Fibroblast of upper back skin (primary cell): Measurements from ENCODE around the gene CCT7.
"Not testable (repeated sequence)": the region's sequence is repeated elsewhere in the genome, so short reads cannot be mapped to it uniquely, and the experiment has no call there.

ENCODE experiments used
- DNase-seq: peaks from one replicate; pipeline ENCODE4 v3.0.0-alpha.2; 2013

Gene CCT7

DNA sequence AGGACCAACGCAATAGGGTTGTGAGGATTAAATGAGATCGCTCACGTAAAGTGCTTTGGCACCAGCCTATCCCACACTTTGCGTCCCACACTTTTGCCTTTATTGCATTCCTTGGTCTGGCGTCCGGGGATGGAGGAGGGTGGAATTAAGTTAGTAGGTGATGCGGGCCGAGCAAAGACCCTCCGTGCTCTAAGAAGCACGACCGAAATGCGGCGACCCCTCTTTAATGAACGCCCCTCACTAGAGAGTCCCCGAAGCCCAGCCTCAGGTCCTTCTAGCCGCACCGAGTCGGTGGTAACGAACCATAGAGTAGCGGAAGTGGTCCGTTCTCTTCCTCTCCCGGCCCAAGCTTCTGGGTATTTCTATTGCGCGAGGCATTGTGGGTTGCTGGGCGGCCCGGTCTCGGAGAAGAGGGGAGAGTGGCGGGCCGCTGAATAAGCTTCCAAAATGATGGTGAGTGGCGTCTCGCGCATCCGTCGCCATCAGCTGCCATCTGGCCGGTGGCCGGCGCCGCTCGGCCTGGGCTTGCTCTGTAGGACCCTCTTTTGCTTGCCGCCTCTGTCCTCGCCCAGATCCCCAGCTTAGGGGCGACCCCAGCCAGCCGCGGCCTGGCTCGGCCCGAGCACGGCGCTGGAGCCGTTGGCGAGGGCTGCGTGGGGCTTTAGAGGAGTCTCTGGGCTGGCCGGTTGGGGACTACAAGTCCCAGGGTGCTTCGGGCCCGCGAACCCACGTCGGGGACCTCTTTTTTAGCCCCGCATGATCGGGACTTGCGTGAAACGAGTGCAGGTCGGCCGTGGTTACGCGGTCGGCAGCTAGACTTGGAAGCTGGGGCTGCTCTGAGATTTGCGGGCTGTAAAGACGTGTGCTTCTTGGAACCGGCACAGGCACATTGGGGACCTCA lies at the start of gene CCT7:
Gene CCT7 (plus strand): TSS at position 377 of the 901 bp plus-strand sequence. CDS start 71 bp downstream, at position 448.
- DNase-seq = peak; percentile 90

DNA sequence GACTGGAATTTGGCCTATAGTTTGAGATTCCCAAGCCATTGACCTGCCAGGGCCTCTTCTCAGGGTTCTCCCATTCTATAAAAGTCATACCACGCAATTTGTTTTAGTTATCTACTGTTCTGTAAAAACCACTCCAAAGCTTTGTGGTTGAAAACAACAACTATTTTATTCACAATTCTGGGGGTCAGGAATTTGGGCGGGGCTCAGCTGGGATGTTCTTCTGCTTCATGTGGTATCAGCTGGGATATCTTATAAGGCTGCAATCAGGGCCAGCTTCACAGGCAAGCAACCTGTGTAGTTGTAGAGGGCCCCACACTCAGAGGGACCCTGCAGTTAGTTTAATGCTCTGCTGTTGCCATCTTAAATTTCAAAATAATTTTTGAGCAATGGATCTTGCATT lies 48.1 kb upstream of the CCT7 start:
- no peak for DNase-seq

DNA sequence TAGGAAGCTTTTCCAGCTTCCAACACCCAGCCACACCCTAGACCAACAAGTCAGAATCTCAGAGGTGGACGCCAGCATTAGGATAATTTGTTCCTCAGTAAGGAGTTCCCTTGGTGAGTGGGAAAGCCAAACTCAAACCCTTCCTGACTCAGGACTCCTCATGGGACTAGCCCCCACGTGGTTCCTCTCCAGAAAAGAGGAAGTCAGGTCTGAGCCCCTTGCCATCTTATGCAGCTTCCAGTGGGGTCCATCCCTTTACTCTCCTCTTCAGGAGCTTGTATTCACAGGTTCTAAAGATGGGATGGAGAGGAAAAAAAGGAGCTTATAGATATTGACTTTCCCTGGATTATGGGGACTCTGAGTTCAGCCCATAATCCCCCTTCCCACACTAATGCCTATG lies 46.6 kb upstream of the CCT7 start:
- no peak for DNase-seq

DNA sequence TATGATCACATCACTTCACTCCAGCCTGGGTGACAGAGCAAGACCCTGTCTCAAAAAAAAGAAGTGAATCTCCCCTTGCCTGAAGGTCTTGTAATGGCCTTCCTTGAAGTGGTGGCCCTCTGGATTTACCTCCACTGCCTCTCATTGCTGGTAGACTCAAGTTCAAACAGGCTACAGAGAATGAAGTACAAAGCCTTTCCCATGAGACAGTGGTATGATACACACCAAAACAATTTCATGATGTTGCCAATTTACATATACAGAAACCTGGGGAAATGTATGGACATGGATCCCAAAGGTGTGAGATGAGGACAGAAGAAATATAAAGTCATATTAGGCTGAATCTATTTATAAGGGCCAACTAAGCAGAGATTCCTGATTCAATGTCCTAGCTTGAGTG lies 36.5 kb upstream of the CCT7 start:
- no peak for DNase-seq

DNA sequence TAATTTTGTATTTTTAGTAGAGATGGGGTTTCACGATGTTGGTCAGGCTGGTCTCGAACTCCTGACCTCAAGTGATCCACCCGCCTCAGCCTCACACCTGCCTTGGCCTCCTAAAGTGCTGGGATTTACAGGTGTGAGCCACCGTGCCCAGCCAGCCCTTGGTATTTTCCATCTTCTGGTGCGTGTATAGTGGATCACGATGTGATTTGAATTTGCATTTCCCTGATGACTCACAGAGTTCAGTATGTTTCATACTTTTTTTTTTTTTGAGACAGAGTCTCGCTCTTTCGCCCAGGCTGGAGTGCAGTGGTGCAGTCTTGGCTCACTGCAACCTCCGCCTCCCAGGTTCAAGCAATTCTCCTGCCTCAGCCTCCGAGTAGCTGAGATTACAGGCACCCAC lies 33.8 kb upstream of the CCT7 start:
- not testable (repeated sequence) for DNase-seq

DNA sequence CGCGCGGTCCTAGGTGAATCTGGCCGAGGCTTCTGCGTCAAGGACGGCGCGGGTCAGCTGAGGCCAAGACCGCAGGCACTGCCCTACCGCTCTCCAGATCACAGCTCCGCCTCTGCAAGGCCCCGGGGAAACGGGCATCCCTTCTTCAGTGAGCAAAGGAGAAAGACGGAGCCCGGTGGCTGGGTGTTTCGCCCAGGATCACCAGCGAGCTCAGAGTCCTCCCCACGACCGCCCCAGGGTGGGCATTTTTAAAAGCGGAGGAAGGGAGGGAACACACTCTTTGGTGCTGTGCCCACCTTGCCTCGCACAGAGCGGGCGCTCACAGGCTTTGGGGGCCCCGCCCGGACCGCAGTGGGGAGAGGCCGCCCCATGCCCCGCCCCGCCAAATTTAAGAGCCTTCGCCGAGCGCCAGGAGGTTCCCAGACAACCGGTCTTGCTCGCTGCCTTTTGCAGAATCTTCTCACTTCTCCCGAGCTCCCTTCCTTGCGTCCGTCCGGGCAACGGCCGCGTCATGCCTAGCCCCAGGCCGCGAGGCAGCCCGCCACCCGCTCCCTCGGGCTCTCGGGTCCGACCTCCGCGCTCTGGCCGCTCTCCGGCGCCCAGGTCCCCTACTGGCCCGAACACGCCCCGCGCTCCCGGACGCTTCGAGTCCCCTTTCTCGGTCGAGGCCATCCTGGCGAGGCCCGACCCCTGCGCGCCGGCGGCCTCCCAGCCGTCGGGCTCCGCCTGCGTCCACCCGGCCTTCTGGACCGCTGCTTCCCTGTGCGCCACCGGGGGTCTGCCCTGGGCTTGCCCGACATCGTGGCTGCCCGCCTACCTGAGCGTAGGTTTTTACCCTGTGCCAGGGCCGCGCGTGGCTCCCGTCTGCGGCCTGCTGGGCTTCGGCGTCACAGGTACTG lies 31.7 kb upstream of the CCT7 start, which contains the start of gene NOTO:
Gene NOTO (plus strand): TSS at position 419 of the 899 bp plus-strand sequence. CDS start 93 bp downstream, at position 512.
- no peak for DNase-seq

DNA sequence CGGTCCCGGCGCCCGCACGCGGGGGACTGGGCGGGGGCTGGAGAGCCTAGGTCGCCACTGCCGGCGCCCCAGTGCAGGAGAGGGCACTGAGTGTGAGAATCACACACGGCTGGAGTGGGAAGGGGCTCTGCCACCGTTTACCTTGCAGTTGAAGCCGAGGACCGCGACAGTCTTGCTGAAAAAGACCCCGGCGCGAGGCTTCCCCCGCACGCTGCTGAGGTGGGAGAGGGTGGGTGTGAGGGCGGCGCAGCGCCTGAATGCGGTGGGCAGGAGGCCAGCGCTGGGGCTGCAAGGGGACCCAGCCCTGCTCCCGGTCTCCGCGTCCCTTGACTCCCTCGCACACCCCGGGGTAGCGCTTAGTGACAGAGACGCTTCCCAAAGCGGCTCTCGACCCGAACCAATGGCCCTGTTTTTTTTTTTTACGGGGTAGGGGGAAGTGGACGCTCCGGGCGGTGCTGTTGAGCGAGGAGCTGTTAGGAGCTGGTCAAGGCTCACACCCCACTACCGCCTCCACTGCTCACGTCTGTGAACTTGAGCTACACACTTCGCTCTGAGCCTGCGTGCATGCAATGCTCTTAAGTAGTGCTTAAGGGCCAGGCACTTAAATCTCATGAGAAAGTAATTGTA lies 30.9 kb upstream of the CCT7 start:
- no peak for DNase-seq

DNA sequence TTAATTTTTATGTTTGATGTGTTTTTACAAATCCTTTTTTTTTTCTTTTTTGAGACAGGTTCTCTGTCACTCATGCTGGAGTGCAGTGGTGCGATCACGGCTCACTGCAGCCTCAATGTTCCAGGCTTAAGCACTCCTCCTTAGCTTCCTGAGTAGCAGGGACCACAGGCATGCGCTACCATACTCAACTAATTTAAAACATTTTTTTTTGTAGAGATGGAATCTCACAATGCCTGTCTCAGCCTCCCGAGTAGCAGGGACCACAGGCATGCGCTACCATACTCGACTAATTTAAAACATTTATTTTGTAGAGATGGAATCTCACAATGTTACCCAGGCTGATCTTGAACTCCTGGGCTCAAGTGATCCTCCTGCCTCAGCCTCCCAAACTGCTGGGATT lies 28.5 kb upstream of the CCT7 start:
- peak; percentile 71 for DNase-seq

DNA sequence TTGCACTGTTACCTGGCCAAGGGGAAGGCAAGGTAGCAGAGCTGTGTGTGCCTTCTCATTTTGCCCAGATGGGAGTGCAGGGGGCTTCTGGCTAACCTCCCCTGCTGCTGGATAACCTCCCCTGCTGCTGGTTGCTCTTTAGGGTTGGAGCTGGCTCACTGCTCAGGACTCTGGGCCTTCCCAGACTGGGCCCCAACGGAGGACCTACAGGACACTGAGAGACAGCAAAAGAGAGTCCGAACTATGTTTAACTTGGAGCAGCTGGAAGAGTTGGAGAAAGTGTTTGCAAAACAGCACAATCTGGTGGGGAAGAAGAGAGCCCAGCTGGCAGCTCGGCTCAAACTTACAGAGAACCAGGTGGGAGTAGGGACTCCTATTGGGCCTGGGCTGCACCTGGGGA lies 25.9 kb upstream of the CCT7 start:
- no peak for DNase-seq

DNA sequence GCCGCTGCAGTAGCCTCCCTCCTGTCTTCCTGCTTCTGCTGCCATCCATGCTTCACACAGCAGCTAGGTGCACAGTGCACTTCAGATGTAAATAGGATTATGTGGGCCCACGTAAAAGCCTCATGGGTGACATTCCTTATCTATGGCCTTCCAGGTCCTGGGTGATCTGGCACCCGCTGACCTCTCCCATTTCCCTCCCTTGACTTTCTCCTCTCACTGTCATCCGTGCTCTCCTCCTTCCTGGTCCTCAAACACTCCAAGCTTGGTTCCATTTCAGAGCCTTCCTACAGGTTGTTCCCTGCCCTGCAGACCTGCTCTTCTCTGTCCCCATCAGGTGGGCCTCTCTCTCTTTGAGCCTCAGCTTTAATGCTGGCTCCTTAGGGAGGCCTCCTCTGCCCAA lies 24.1 kb upstream of the CCT7 start:
- DNase-seq = no peak

DNA sequence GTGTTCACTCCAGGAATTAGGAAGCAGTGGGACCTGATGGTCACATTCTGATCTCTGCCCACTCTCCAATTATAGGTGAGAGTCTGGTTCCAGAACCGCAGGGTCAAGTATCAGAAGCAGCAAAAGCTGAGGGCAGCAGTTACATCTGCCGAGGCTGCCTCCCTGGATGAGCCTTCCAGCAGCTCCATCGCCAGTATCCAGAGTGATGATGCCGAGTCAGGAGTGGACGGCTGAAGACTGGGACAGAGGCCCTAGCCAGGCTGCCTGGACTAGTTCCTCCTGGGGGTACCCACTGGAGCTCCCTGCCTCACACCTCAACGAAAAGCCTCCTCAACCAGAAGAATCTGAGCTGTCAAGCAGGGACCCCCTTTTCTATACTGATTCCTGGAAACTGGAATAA lies 23.4 kb upstream of the CCT7 start:
- DNase-seq = no peak

DNA sequence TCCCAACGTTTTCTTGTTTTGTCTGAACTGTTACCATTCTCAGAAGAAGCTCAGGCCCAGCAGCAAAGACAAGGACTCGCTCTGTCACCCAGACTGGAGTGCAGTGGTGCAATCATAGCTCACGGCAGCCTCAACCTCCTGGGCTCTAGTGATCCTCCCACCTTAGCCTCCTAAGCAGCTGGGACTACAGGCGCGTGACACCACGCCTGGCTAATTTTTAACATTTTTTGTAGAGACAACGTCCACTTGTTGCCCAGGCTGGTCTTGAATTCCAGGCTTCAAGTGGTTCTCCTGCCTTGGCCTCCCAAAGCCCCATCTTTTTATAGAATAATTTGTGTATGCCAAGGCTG lies 22.0 kb upstream of the CCT7 start:
- DNase-seq = no peak

DNA sequence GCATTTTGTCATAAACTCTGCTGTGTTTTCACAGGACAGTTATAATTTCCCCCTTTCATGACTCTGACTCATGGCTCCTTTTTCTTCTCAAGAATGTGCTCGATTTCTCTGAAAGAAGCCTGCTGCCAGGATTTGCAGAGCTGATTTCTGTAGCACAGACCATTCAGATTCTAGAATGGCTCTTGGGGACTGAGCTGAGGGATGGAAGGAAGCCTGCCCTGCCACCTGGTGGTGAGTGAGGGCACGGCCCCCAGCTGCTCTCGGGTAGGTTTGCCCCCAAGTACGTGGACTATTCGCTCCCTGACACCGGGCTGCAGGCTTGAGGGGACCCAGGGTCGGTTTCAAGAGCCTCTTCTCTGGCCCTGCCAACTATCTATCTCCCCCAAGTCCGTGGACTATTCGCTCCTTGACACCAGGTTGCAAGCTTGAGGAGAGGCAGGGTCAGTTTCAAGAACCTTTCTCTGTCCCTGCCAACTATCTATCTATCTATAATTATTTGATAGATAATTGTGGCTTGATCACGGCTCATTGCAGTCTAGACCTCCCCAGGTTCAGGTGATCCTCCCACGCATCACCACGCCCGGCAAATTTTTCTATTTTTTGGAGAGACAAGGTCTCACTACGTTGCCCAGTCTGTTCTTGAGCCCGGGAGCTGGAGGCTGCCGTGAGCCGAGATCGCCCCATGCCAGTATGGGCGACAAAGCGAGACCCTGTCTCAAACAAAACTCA lies 21.5 kb upstream of the CCT7 start:
- peak; percentile 83 for DNase-seq

DNA sequence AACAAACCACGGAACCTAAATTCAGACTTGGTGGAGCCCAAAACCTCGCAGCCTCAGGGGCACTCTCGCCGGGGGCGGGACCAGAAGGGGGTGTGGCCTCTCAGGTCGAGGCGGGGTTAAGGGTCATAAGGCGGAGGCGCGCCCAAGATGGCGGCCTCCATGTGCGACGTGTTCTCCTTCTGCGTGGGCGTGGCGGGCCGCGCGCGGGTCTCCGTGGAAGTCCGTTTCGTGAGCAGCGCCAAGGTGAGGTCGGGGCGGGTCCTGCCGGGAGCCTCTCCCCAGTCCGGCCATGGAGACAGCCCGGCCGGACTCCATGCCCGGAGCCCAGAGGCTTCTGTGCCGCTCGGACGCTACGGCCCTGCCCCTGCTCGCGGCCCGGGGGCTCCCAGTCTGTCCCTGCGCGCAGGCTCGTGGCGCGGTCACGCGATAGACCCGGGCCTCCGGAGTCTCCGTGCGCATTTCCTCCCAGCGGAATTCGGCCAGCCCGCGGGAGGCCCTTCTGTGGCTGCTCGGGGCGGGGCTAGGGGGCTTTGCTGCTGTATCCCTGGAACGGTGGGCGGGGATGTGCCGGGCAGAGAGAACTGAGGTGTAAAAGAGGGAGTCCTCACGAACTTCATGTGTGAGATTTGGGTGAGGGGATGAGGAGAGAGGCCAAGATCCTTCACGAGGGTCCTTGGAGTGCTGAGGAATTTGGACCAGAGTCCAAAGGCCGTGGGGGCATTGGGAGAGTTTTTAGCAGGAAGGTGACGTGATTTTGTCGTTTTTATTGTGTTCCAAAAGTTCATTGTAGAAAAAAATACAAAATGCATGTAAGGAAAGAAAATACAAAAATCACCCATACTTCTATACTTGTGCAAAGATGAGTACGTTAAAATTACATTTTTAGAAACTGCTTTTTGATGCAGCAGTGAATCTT lies 19.7 kb upstream of the CCT7 start, which contains the start of gene SMYD5:
Gene SMYD5 (plus strand): TSS at position 126 of the 916 bp plus-strand sequence. CDS start 22 bp downstream, at position 148.
- peak; percentile 77 for DNase-seq

DNA sequence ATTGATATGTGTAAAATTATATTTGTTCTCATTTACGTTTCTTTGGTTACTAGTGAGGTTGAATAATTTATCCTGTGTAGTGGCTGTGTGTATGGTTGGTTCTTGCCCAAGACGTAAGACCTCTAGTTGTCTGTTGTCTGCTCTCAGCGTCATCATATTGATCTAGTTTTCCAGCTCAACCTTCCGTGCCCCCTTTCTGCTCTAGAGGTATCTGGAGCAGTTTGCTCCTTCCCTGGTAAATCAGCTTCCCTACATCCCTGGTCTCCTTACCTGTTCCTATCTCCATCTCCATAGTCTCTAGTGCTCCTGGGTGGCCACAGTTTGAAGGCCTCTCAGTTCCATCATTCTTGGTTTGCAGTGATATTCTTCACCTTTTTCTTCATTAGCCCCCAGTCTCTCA lies 18.9 kb upstream of the CCT7 start:
- DNase-seq = no peak

DNA sequence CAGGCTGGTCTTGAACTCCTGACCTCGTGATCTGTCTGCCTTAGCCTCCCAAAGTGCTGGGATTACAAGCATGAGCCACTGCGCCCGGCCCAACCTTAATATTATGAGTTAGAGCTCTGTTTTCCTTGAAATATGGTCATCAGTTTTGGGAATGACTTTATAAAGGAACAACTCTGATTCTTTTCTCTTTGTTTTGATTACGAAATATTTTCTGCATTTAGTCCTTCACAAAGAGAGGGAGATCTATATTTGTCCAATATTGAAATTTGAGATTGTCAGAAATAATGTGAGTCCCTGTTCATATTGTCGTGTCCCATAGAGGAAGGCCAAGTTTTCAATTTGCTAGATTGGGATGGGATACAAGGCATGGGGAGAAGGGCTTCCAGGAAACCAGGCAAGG lies 16.9 kb upstream of the CCT7 start:
- no peak for DNase-seq

DNA sequence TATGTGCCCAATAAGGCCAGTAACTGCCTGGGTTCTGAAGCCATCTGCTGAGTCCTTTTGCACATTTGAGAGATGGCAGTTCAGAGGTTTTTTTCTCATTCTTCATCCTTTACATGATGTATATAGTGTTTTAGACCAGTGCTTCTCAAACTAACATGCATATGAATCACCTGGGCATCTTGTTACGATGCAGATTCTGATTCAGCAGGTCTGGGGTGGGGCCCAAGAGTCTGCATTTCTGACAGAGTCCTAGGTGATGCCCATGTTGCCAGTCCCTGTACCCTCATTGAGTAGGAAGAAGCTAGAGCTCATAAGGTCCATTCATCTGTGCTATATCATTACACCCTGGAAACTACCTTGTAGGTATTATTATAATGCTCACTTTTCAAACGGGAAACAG lies 16.3 kb upstream of the CCT7 start:
- DNase-seq = no peak

DNA sequence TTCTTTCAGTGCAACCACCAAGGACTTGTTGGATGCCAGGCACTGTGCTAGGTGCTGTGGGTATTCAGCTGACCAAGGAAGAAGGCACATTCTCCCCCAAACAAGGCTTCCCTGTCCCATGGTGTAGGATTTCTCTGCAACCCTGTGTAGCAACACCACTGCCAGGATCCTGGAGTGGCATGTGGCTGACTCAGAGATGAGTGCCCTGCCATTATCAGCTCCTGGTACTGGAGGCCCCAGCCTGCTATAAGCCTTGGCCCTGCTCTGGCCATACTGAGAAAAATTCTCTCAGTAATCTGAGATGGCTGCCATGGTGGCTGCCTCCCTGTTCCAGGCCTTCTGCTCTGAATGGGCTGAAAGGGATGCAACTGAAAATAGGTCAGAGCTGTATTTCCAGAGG lies 15.8 kb upstream of the CCT7 start:
- DNase-seq = no peak

DNA sequence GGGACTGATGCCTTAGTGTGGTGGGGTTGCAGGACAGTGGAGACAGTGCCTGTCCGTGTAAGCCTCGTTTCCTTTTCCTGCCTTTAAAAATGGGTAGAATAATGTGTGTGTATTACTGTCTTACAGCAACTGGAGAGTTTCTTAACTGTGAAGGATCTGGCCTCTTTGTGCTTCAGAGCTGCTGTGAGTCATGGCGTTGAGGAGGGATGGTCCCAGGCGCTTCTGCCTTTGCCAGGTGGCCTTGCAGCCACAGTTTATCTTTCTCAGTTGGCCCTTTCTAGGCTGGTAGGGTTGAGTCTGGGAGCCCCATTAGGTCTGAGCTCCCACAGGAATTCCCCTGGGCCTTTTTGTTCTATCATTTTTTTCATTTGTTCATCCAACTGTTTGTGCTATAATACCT lies 10.3 kb upstream of the CCT7 start:
- DNase-seq = no peak

DNA sequence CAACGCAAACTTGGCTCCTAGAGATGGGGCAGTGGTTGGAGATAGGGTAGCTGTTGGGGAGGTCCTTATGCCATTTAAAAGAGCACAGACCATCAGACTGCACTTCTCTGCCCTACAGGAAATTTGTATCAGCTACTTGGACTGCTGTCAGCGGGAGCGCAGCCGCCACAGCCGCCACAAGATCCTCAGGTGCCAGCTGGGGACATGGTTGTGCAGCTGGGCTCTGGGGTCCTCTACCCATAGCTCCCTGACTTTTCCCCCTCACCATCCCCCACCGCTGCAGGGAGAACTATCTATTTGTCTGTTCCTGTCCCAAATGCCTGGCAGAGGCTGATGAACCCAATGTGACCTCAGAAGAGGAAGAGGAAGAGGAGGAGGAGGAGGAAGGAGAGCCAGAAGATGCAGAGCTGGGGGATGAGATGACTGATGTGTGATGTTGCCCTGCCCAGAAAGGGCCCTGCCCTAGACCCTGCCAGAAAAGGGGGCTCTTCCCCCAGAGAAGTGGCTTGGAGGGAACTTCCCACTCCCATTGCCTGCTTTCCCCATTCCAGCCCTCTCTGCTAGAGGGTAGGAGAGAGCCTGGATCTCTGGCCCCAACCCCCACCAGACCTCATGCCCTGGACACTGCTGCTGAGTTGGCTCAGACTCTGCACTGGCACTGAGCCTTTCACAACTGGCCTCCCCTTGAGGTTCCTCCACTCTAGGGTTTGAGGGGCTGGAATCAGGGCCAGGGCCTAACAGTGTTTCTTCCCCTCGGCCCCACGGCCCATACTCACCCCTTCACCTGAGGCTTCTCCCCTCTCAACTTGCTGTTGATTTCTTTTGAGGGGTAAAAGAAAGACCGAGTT lies 8.4 kb upstream of the CCT7 start:
- DNase-seq = no peak
